ENCODE measurements around the gene SCYGR4.
"Not testable (repeated sequence)": the region's sequence is repeated elsewhere in the genome, so short reads cannot be mapped to it uniquely, and the experiment has no call there.

The SCYGR4 gene

GRCh38 chr2:227617316-227618230 lies at the start of gene SCYGR4:
Gene SCYGR4 (plus strand): TSS chr2:227617498. CDS start chr2:227617498, 0 bp downstream.
- H3K4me3 Mint-ChIP-seq, result no peak within 1 kb of the TSS
- H3K9me3 Mint-ChIP-seq, result no peaks in the 10 kb centered on the region
- H3K27me3 Mint-ChIP-seq, result peaks cover 36% of the 10 kb centered on the region
- no peak within 1 kb of the TSS for H3K27ac Mint-ChIP-seq
- DNase-seq (no peak), ATAC-seq (no peak)
- no peaks in the 10 kb centered on the region for H3K4me1 Mint-ChIP-seq

GRCh38 chr2:227568852-227569169 lies 48.5 kb upstream of the SCYGR4 start:
- H3K27ac Mint-ChIP-seq, result no peak overlapping the region
- DNase-seq (no peak), ATAC-seq (no peak)
- no peaks in the 10 kb centered on the region for H3K9me3 Mint-ChIP-seq
- H3K4me1 Mint-ChIP-seq, result no peaks in the 10 kb centered on the region
- H3K27me3 Mint-ChIP-seq, result peaks cover 11% of the 10 kb centered on the region
- no peak overlapping the region for H3K4me3 Mint-ChIP-seq

GRCh38 chr2:227570615-227571014 lies 46.7 kb upstream of the SCYGR4 start:
- Mint-ChIP-seq H3K27ac (no peak overlapping the region), H3K27me3 (peaks cover 11% of the 10 kb centered on the region), H3K9me3 (no peaks in the 10 kb centered on the region), H3K4me3 (no peak overlapping the region), H3K4me1 (no peaks in the 10 kb centered on the region)
- ATAC-seq (no peak), DNase-seq (no peak)

GRCh38 chr2:227576110-227576509 lies 41.2 kb upstream of the SCYGR4 start:
- Mint-ChIP-seq H3K9me3 (peaks cover 0 to under 1% of the 10 kb centered on the region in 2 donors), H3K27ac (no peak overlapping the region), H3K27me3 (peaks cover 48% of the 10 kb centered on the region), H3K4me3 (no peak overlapping the region), H3K4me1 (no peaks in the 10 kb centered on the region)
- ATAC-seq, result no peak
- no peak for DNase-seq

GRCh38 chr2:227576812-227577211 lies 40.5 kb upstream of the SCYGR4 start:
- no peak for ATAC-seq
- Mint-ChIP-seq H3K27me3 (peaks cover 51% of the 10 kb centered on the region), H3K4me1 (no peaks in the 10 kb centered on the region), H3K27ac (no peak overlapping the region), H3K9me3 (peaks cover 0 to 4% of the 10 kb centered on the region in 2 donors), H3K4me3 (no peak overlapping the region)
- DNase-seq, result no peak

GRCh38 chr2:227577555-227577954 lies 39.7 kb upstream of the SCYGR4 start:
- H3K4me1 Mint-ChIP-seq, result no peaks in the 10 kb centered on the region
- H3K27ac Mint-ChIP-seq, result no peak overlapping the region
- ATAC-seq (no peak), DNase-seq (no peak)
- H3K27me3 Mint-ChIP-seq, result peaks cover 59% of the 10 kb centered on the region
- H3K9me3 Mint-ChIP-seq, result peaks cover 7 to 11% of the 10 kb centered on the region in 2 donors
- no peak overlapping the region for H3K4me3 Mint-ChIP-seq

GRCh38 chr2:227578642-227579041 lies 38.7 kb upstream of the SCYGR4 start:
- peaks cover 13 to 16% of the 10 kb centered on the region in 2 donors for H3K9me3 Mint-ChIP-seq
- DNase-seq (no peak), ATAC-seq (no peak)
- peaks cover 54% of the 10 kb centered on the region for H3K27me3 Mint-ChIP-seq
- H3K27ac Mint-ChIP-seq, result no peak overlapping the region
- H3K4me3 Mint-ChIP-seq, result no peak overlapping the region
- H3K4me1 Mint-ChIP-seq, result no peaks in the 10 kb centered on the region

- no peak overlapping the region for H3K27ac Mint-ChIP-seq
- peaks cover 13 to 16% of the 10 kb centered on the region in 2 donors for H3K9me3 Mint-ChIP-seq
- DNase-seq (no peak), ATAC-seq (no peak)
- no peaks in the 10 kb centered on the region for H3K4me1 Mint-ChIP-seq
- peaks cover 53% of the 10 kb centered on the region for H3K27me3 Mint-ChIP-seq
- H3K4me3 Mint-ChIP-seq, result no peak overlapping the region
Measured at GRCh38 chr2:227579791-227580190, 37.5 kb upstream of the SCYGR4 start.

GRCh38 chr2:227582369-227582768 lies 34.9 kb upstream of the SCYGR4 start:
- Mint-ChIP-seq H3K9me3 (peaks cover 13 to 16% of the 10 kb centered on the region in 2 donors), H3K4me1 (no peaks in the 10 kb centered on the region), H3K27me3 (peaks cover 54% of the 10 kb centered on the region), H3K27ac (no peak overlapping the region), H3K4me3 (no peak overlapping the region)
- ATAC-seq, result no peak
- DNase-seq, result no peak

GRCh38 chr2:227592694-227593387 lies 24.5 kb upstream of the SCYGR4 start:
- Mint-ChIP-seq H3K27ac (no peak overlapping the region), H3K9me3 (no peaks in the 10 kb centered on the region), H3K4me3 (no peak overlapping the region), H3K4me1 (peaks cover 6% of the 10 kb centered on the region), H3K27me3 (peaks cover 48% of the 10 kb centered on the region)
- ATAC-seq (peak; percentile 45), DNase-seq (no peak)

- H3K27me3 Mint-ChIP-seq, result peaks cover 28% of the 10 kb centered on the region
- no peak overlapping the region for H3K27ac Mint-ChIP-seq
- peaks cover 6% of the 10 kb centered on the region for H3K4me1 Mint-ChIP-seq
- H3K9me3 Mint-ChIP-seq, result no peaks in the 10 kb centered on the region
- ATAC-seq (no peak), DNase-seq (no peak)
- no peak overlapping the region for H3K4me3 Mint-ChIP-seq
Measured at GRCh38 chr2:227595797-227596196, 21.5 kb upstream of the SCYGR4 start.

- peaks cover 28% of the 10 kb centered on the region for H3K27me3 Mint-ChIP-seq
- H3K4me3 Mint-ChIP-seq, result no peak overlapping the region
- no peak overlapping the region for H3K27ac Mint-ChIP-seq
- no peaks in the 10 kb centered on the region for H3K9me3 Mint-ChIP-seq
- DNase-seq (no peak), ATAC-seq (no peak)
- H3K4me1 Mint-ChIP-seq, result peaks cover 6% of the 10 kb centered on the region
Measured at GRCh38 chr2:227597036-227597435, 20.3 kb upstream of the SCYGR4 start.

- no peak for ATAC-seq
- Mint-ChIP-seq H3K27ac (no peak overlapping the region), H3K9me3 (no peaks in the 10 kb centered on the region), H3K4me3 (no peak overlapping the region), H3K27me3 (peaks cover 28% of the 10 kb centered on the region), H3K4me1 (peaks cover 1% of the 10 kb centered on the region)
- no peak for DNase-seq
Measured at GRCh38 chr2:227597998-227598397, 19.3 kb upstream of the SCYGR4 start.

- DNase-seq, H3K9me3 Mint-ChIP-seq, H3K4me1 Mint-ChIP-seq, ATAC-seq, H3K4me3 Mint-ChIP-seq: not testable (repeated sequence)
- Mint-ChIP-seq H3K27me3 (peaks cover 26% of the 10 kb centered on the region), H3K27ac (peak within 1 kb of the TSS in 1 of 2 donors; percentile 42)
Measured at GRCh38 chr2:227598835-227599503, 18.3 kb upstream of the SCYGR4 start, which contains the start of gene SCYGR2. Gene SCYGR2 (plus strand): TSS chr2:227598893. CDS start chr2:227598893, 0 bp downstream.

- no peaks in the 10 kb centered on the region for H3K4me1 Mint-ChIP-seq
- DNase-seq, result no peak
- H3K9me3 Mint-ChIP-seq, result no peaks in the 10 kb centered on the region
- H3K27ac Mint-ChIP-seq, result no peak overlapping the region
- no peak overlapping the region for H3K4me3 Mint-ChIP-seq
- ATAC-seq, result no peak
- peaks cover 16% of the 10 kb centered on the region for H3K27me3 Mint-ChIP-seq
Measured at GRCh38 chr2:227602358-227602757, 14.9 kb upstream of the SCYGR4 start.

GRCh38 chr2:227606476-227606875 lies 10.8 kb upstream of the SCYGR4 start:
- no peak for ATAC-seq
- H3K27me3 Mint-ChIP-seq, result peaks cover 44% of the 10 kb centered on the region

More at GRCh38 chr2:227606476-227606875, 10.8 kb upstream of the SCYGR4 start:
- H3K4me1 Mint-ChIP-seq, result peaks cover 22% of the 10 kb centered on the region
- H3K9me3 Mint-ChIP-seq, result no peaks in the 10 kb centered on the region
- no peak overlapping the region for H3K4me3 Mint-ChIP-seq
- peak overlapping the region in 1 of 2 donors; percentile 47 for H3K27ac Mint-ChIP-seq
- no peak for DNase-seq
